HCT116 (cell line): ENCODE data around the gene EPB41L5.

Source experiments
- CBX3 ChIP-seq: IDR thresholded peaks from 2 replicates; pipeline ENCODE4 v1.6.1; 2012; ENCODE audit warnings: low read depth
- EZH2 ChIP-seq: fragments of 200-600 bp; sonication (generic); IDR thresholded peaks from 2 replicates; pipeline ENCODE4 v1.6.1; 2017; ENCODE audit warnings: antibody characterized with exemption, mixed run types
- FOSL1 ChIP-seq: IDR thresholded peaks from 2 replicates; pipeline ENCODE4 v1.6.1; 2012; ENCODE audit warnings: low read depth
- POLR2A ChIP-seq: IDR thresholded peaks from 2 replicates; pipeline ENCODE4 v1.7.0; 2011; ENCODE audit warnings: borderline replicate concordance; ENCODE audit not compliant: insufficient read depth, insufficient read length; ENCODE audit errors: extremely low read depth
- POLR2AphosphoS5 ChIP-seq: IDR thresholded peaks from 2 replicates; pipeline ENCODE4 v1.6.1; 2011; ENCODE audit warnings: mild to moderate bottlenecking, low read depth, low read length, moderate library complexity
- SIN3A ChIP-seq: IDR thresholded peaks from 2 replicates; pipeline ENCODE4 v1.6.1; 2012; ENCODE audit warnings: low read depth
- SP1 ChIP-seq: IDR thresholded peaks from 2 replicates; pipeline ENCODE4 v1.6.1; 2012; ENCODE audit warnings: low read depth
- SRF ChIP-seq: IDR thresholded peaks from 2 replicates; pipeline ENCODE4 v1.6.1; 2012; ENCODE audit warnings: low read depth
- TCF7L2 ChIP-seq: IDR thresholded peaks from 2 replicates; pipeline ENCODE4 v1.7.0; 2011; ENCODE audit warnings: borderline replicate concordance, inconsistent platforms; ENCODE audit not compliant: insufficient read depth, insufficient read length; ENCODE audit errors: extremely low read depth
- ZNF274 ChIP-seq: fragments of 200-500 bp; sonication (Bioruptor generic); IDR thresholded peaks from 2 replicates; pipeline ENCODE4 v1.6.1; 2014; ENCODE audit warnings: mild to moderate bottlenecking, low read depth, low read length, inconsistent platforms
- TF ChIP-seq, protein P1 (sequence below), 3 experiments: fragments of 200-600 bp in 1 of 3; sonication (generic) in 1 of 3; IDR thresholded peaks in 2 of 3; conservative IDR thresholded peaks in 1 of 3; 2 replicates each; pipeline ENCODE4 v1.5.1; 2012 to 2017; ENCODE audit warnings: low read depth in 2 of 3, low read length in 2 of 3, antibody characterized with exemption in 1 of 3, borderline replicate concordance in 1 of 3, control low read depth in 1 of 3, mild to moderate bottlenecking in 1 of 3, mixed read lengths in 1 of 3, mixed run types in 1 of 3, moderate library complexity in 1 of 3; ENCODE audit not compliant: insufficient read depth in 1 of 3
- TF ChIP-seq, protein P2 (sequence below): IDR thresholded peaks from 2 replicates; pipeline ENCODE4 v1.6.1; 2012; ENCODE audit warnings: low read depth
- TF ChIP-seq, protein P3 (sequence below): IDR thresholded peaks from 2 replicates; pipeline ENCODE4 v1.6.1; 2012

DNA sequence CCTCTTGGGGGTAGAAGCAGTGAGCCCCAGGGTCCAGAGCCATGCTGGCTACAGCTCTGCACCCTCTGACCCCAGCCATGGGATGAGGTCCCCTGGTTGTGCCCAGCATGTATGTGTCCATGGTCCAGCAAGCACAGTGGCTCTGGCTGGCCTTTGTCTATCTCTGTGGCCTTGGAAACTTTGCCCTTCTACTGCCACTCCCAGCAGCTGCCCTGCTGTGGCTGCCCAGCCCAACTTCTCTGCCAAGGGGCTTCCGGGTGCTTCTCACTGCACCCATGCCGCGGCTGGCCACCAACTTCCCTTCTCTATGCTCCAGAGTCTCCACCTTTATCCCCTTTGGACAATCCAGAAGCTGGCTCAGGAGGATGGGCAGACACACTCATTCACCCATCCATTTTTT, 191.5 kb downstream of the EPB41L5 start:
- TF ChIP-seq POLR2A (no peak), SRF (no peak), POLR2AphosphoS5 (no peak), EZH2 (no peak), ZNF274 (no peak), SP1 (no peak), TCF7L2 (no peak), CBX3 (no peak), FOSL1 (no peak), SIN3A (no peak)
- TF ChIP-seq, protein P1, sequence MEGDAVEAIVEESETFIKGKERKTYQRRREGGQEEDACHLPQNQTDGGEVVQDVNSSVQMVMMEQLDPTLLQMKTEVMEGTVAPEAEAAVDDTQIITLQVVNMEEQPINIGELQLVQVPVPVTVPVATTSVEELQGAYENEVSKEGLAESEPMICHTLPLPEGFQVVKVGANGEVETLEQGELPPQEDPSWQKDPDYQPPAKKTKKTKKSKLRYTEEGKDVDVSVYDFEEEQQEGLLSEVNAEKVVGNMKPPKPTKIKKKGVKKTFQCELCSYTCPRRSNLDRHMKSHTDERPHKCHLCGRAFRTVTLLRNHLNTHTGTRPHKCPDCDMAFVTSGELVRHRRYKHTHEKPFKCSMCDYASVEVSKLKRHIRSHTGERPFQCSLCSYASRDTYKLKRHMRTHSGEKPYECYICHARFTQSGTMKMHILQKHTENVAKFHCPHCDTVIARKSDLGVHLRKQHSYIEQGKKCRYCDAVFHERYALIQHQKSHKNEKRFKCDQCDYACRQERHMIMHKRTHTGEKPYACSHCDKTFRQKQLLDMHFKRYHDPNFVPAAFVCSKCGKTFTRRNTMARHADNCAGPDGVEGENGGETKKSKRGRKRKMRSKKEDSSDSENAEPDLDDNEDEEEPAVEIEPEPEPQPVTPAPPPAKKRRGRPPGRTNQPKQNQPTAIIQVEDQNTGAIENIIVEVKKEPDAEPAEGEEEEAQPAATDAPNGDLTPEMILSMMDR (IDR thresholded peaks at IDR 0.05 in 2 of 3, conservative IDR thresholded peaks at IDR 0.05 in 1 of 3; ENCODE audit: borderline replicate concordance in 1 of 3, insufficient read depth in 1 of 3, low read depth in 2 of 3, low read length in 2 of 3) = no peak
- TF ChIP-seq, protein P2, sequence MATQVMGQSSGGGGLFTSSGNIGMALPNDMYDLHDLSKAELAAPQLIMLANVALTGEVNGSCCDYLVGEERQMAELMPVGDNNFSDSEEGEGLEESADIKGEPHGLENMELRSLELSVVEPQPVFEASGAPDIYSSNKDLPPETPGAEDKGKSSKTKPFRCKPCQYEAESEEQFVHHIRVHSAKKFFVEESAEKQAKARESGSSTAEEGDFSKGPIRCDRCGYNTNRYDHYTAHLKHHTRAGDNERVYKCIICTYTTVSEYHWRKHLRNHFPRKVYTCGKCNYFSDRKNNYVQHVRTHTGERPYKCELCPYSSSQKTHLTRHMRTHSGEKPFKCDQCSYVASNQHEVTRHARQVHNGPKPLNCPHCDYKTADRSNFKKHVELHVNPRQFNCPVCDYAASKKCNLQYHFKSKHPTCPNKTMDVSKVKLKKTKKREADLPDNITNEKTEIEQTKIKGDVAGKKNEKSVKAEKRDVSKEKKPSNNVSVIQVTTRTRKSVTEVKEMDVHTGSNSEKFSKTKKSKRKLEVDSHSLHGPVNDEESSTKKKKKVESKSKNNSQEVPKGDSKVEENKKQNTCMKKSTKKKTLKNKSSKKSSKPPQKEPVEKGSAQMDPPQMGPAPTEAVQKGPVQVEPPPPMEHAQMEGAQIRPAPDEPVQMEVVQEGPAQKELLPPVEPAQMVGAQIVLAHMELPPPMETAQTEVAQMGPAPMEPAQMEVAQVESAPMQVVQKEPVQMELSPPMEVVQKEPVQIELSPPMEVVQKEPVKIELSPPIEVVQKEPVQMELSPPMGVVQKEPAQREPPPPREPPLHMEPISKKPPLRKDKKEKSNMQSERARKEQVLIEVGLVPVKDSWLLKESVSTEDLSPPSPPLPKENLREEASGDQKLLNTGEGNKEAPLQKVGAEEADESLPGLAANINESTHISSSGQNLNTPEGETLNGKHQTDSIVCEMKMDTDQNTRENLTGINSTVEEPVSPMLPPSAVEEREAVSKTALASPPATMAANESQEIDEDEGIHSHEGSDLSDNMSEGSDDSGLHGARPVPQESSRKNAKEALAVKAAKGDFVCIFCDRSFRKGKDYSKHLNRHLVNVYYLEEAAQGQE = no peak
- TF ChIP-seq, protein P3, sequence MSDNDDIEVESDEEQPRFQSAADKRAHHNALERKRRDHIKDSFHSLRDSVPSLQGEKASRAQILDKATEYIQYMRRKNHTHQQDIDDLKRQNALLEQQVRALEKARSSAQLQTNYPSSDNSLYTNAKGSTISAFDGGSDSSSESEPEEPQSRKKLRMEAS = no peak
